ENCODE data around the gene PSMC3. TPM values are rescaled to one million over a fixed set of nuclear protein-coding genes. Genes with fewer than 3 reads are reported as not detected.

PSMC3 gene
- total RNA-seq, 6 experiments from 2014 or later: 161 to 238 (median 220) TPM

GRCh38 chr11:47448566-47449427 lies 22.6 kb upstream of the PSMC3 start, which contains the start of gene RAPSN:
RAPSN (minus strand) TSS chr11:47449136; CDS start chr11:47448964, 172 bp downstream.
- no peak within 1 kb of the TSS for H3K27ac Mint-ChIP-seq
- peaks cover under 1% of the 10 kb centered on the region; the same call in 1 of the 2 replicates for H3K9me3 Mint-ChIP-seq
- H3K27me3 Mint-ChIP-seq (ENCODE audit: insufficient read depth): no peaks in the 10 kb centered on the region; the same call in none of the 2 replicates
- no peak for DNase-seq
- TF ChIP-seq CTCF (IDR thresholded peaks at IDR 0.05): no peak
- peaks cover 6% of the 10 kb centered on the region; the same call in 1 of the 2 replicates for H3K36me3 Mint-ChIP-seq (ENCODE audit: low read depth)
- H3K4me1 Mint-ChIP-seq (ENCODE audit: low read depth): peaks cover 11% of the 10 kb centered on the region
- no peak within 1 kb of the TSS for H3K4me3 Mint-ChIP-seq

- peaks cover 11% of the 10 kb centered on the region for H3K4me1 Mint-ChIP-seq (ENCODE audit: low read depth)
- H3K27ac Mint-ChIP-seq: no peak overlapping the region
- H3K9me3 Mint-ChIP-seq: no peaks in the 10 kb centered on the region
- TF ChIP-seq CTCF (IDR thresholded peaks at IDR 0.05): no peak
- no peak overlapping the region for H3K4me3 Mint-ChIP-seq
- DNase-seq: no peak
- 0 out of 2 replicates have a peak, but pooled peaks cover 4% of the 10 kb centered on the region for H3K36me3 Mint-ChIP-seq (ENCODE audit: low read depth)
- H3K27me3 Mint-ChIP-seq (ENCODE audit: insufficient read depth): no peaks in the 10 kb centered on the region; the same call in none of the 2 replicates
These were observed 21.7 kb upstream of the PSMC3 start for GRCh38 chr11:47447906-47448305.

GRCh38 chr11:47446833-47447232 lies 20.6 kb upstream of the PSMC3 start:
- Mint-ChIP-seq H3K27ac (no peak overlapping the region), H3K4me1 (ENCODE audit: low read depth) (peaks cover 11% of the 10 kb centered on the region)
- DNase-seq: no peak

DNA sequence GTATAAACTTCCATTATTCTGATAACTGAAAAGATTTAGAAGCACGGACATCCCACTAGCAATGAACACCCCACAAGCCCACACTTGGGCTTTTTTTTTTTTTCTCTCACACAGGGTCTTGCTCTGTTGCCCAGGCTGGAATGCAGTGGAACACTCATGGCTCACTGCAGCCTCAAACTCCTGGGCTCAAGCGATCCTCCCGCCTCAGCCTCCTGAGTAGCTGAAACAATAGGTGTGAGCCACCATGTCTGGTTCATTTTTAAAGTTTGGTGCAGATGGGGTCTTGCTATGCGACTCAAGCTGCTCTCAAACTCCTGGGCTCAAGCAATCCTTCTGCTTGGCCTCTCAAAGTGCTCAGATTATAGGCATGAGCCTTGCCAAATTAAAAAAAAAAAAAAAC lies 19.6 kb upstream of the PSMC3 start:
- Mint-ChIP-seq H3K9me3 (no peaks in the 10 kb centered on the region), H3K36me3 (ENCODE audit: low read depth) (no peaks in the 10 kb centered on the region), H3K27ac (no peak overlapping the region), H3K4me3 (no peak overlapping the region), H3K27me3 (ENCODE audit: insufficient read depth) (no peaks in the 10 kb centered on the region; the same call in none of the 2 replicates), H3K4me1 (ENCODE audit: low read depth) (peaks cover 11% of the 10 kb centered on the region)
- no peak for TF ChIP-seq CTCF (IDR thresholded peaks at IDR 0.05)
- DNase-seq: no peak

More at GRCh38 chr11:47446833-47447232, 20.6 kb upstream of the PSMC3 start:
- no peaks in the 10 kb centered on the region for H3K9me3 Mint-ChIP-seq
- H3K36me3 Mint-ChIP-seq (ENCODE audit: low read depth): no peaks in the 10 kb centered on the region
- TF ChIP-seq CTCF (IDR thresholded peaks at IDR 0.05): no peak
- no peaks in the 10 kb centered on the region; the same call in none of the 2 replicates for H3K27me3 Mint-ChIP-seq (ENCODE audit: insufficient read depth)
- H3K4me3 Mint-ChIP-seq: no peak overlapping the region

DNA sequence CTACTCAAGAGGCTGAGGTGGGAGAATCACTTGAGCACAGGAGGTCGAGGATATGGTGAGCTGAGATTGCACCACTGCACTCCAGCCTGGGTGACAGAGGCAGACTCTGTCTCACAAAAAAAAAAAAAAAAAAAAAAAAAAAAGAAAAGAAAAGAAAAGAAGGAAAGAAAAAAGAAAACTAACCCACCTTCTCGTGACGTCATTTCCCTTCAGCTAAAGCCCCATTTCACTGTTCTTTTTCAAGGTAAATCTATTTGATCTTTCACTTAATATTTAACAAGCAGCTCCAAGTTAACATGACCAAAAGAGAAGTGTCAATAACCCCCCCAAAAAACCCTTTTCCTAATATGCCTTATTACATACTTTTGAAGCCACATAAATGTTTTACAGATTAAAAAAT lies 17.6 kb upstream of the PSMC3 start:
- Mint-ChIP-seq H3K9me3 (no peaks in the 10 kb centered on the region), H3K27me3 (ENCODE audit: insufficient read depth) (peaks cover 2% of the 10 kb centered on the region)
- no peak for TF ChIP-seq CTCF (IDR thresholded peaks at IDR 0.05)

More for the DNA sequence above, 17.6 kb upstream of the PSMC3 start:
- Mint-ChIP-seq H3K27ac (no peak overlapping the region), H3K4me3 (no peak overlapping the region), H3K4me1 (ENCODE audit: low read depth) (peaks cover 4% of the 10 kb centered on the region; the same call in 1 of the 2 replicates), H3K36me3 (ENCODE audit: low read depth) (no peaks in the 10 kb centered on the region)
- no peak for DNase-seq

Measured in HFFc6 (cell line).